Activated naive CD8-positive, alpha-beta T cell treated with anti-CD3 and anti-CD28 coated beads, Interleukin-2, amount 50 U/mL, for 24 hours (primary cell): ENCODE measurements around the gene SUMF1.

Source experiments
- ATAC-seq: fragments of 150-1000 bp; cut with Tn5 transposase; one replicate; pipeline ENCODE4 v1.10.0; 2021
- DNase-seq: peaks from one replicate; pipeline ENCODE4 v3.0.0; 2021
- H3K27ac Mint-ChIP-seq: one replicate; pipeline ENCODE4 v1.8.0; 2021; ENCODE audit warnings: mild to moderate bottlenecking, mixed read lengths
- H3K27me3 Mint-ChIP-seq: one replicate; pipeline ENCODE4 v1.8.0; 2021; ENCODE audit warnings: mixed read lengths
- H3K36me3 Mint-ChIP-seq: one replicate; pipeline ENCODE4 v1.8.0; 2021; ENCODE audit warnings: low read depth, mixed read lengths
- H3K4me1 Mint-ChIP-seq: one replicate; pipeline ENCODE4 v1.8.0; 2021; ENCODE audit warnings: mixed read lengths
- H3K4me3 Mint-ChIP-seq: one replicate; pipeline ENCODE4 v1.8.0; 2021; ENCODE audit warnings: mild to moderate bottlenecking, moderate library complexity, mixed read lengths
- H3K9me3 Mint-ChIP-seq: one replicate; pipeline ENCODE4 v1.8.0; 2021; ENCODE audit warnings: mixed read lengths

SUMF1 gene

GRCh38 chr3:4406746-4407568 is 60.1 kb downstream of the SUMF1 start:
- Mint-ChIP-seq H3K27me3 (no peaks in the 10 kb centered on the region), H3K4me3 (no peak overlapping the region), H3K36me3 (peaks cover 25% of the 10 kb centered on the region), H3K4me1 (peaks cover 53% of the 10 kb centered on the region), H3K27ac (peak overlapping the region; percentile 24), H3K9me3 (no peaks in the 10 kb centered on the region)
- DNase-seq (no peak), ATAC-seq (no peak)

GRCh38 chr3:4404881-4405280 is 62.2 kb downstream of the SUMF1 start:
- Mint-ChIP-seq H3K4me3 (no peak overlapping the region), H3K4me1 (peaks cover 45% of the 10 kb centered on the region), H3K27ac (no peak overlapping the region), H3K36me3 (peaks cover 25% of the 10 kb centered on the region), H3K9me3 (no peaks in the 10 kb centered on the region), H3K27me3 (no peaks in the 10 kb centered on the region)
- DNase-seq (no peak), ATAC-seq (no peak)

GRCh38 chr3:4401441-4401840 is 65.6 kb downstream of the SUMF1 start:
- Mint-ChIP-seq H3K4me1 (peaks cover 28% of the 10 kb centered on the region), H3K27ac (peak overlapping the region; percentile 85), H3K27me3 (no peaks in the 10 kb centered on the region), H3K9me3 (no peaks in the 10 kb centered on the region), H3K4me3 (no peak overlapping the region), H3K36me3 (peaks cover 23% of the 10 kb centered on the region)
- DNase-seq (peak; percentile 32), ATAC-seq (peak; percentile 95)

GRCh38 chr3:4399476-4399875 is 67.6 kb downstream of the SUMF1 start:
- Mint-ChIP-seq H3K4me3 (no peak overlapping the region), H3K36me3 (peaks cover 33% of the 10 kb centered on the region), H3K4me1 (peaks cover 47% of the 10 kb centered on the region), H3K27ac (no peak overlapping the region), H3K27me3 (no peaks in the 10 kb centered on the region), H3K9me3 (no peaks in the 10 kb centered on the region)
- ATAC-seq (no peak), DNase-seq (no peak)

GRCh38 chr3:4398941-4399245 is 68.2 kb downstream of the SUMF1 start:
- peaks cover 52% of the 10 kb centered on the region for H3K4me1 Mint-ChIP-seq
- H3K4me3 Mint-ChIP-seq = no peak overlapping the region
- H3K27me3 Mint-ChIP-seq = no peaks in the 10 kb centered on the region
- H3K27ac Mint-ChIP-seq = no peak overlapping the region
- H3K9me3 Mint-ChIP-seq = no peaks in the 10 kb centered on the region
- H3K36me3 Mint-ChIP-seq = peaks cover 33% of the 10 kb centered on the region
- ATAC-seq (no peak), DNase-seq (no peak)

- peaks cover 55% of the 10 kb centered on the region for H3K4me1 Mint-ChIP-seq
- no peak overlapping the region for H3K27ac Mint-ChIP-seq
- no peak overlapping the region for H3K4me3 Mint-ChIP-seq
- ATAC-seq = no peak
- DNase-seq = no peak
- no peaks in the 10 kb centered on the region for H3K27me3 Mint-ChIP-seq
- no peaks in the 10 kb centered on the region for H3K9me3 Mint-ChIP-seq
- peaks cover 31% of the 10 kb centered on the region for H3K36me3 Mint-ChIP-seq
Measured at GRCh38 chr3:4398120-4398940, 68.7 kb downstream of the SUMF1 start.

GRCh38 chr3:4397466-4397865 is 69.6 kb downstream of the SUMF1 start:
- Mint-ChIP-seq H3K27me3 (no peaks in the 10 kb centered on the region), H3K9me3 (peaks cover 6% of the 10 kb centered on the region), H3K27ac (no peak overlapping the region), H3K36me3 (peaks cover 33% of the 10 kb centered on the region), H3K4me3 (no peak overlapping the region), H3K4me1 (peaks cover 60% of the 10 kb centered on the region)
- DNase-seq (no peak), ATAC-seq (no peak)

- Mint-ChIP-seq H3K9me3 (peaks cover 12% of the 10 kb centered on the region), H3K4me1 (peaks cover 51% of the 10 kb centered on the region), H3K27ac (peak overlapping the region; percentile 80), H3K27me3 (no peaks in the 10 kb centered on the region), H3K4me3 (no peak overlapping the region), H3K36me3 (peaks cover 35% of the 10 kb centered on the region)
- no peak for DNase-seq
- ATAC-seq = peak; percentile 33
Measured at GRCh38 chr3:4396542-4396941, 70.5 kb downstream of the SUMF1 start.

- Mint-ChIP-seq H3K4me3 (no peak overlapping the region), H3K27me3 (no peaks in the 10 kb centered on the region), H3K4me1 (peaks cover 45% of the 10 kb centered on the region), H3K9me3 (peaks cover 14% of the 10 kb centered on the region), H3K36me3 (peaks cover 34% of the 10 kb centered on the region), H3K27ac (peak overlapping the region; percentile 80)
- no peak for DNase-seq
- ATAC-seq = no peak
Measured at GRCh38 chr3:4396006-4396405, 71.1 kb downstream of the SUMF1 start.

- Mint-ChIP-seq H3K4me3 (peak overlapping the region; percentile 2), H3K9me3 (peaks cover 17% of the 10 kb centered on the region), H3K27ac (peak overlapping the region; percentile 80), H3K27me3 (no peaks in the 10 kb centered on the region), H3K36me3 (peaks cover 37% of the 10 kb centered on the region), H3K4me1 (peaks cover 44% of the 10 kb centered on the region)
- ATAC-seq (peak; percentile 57), DNase-seq (no peak)
Measured at GRCh38 chr3:4395448-4395847, 71.6 kb downstream of the SUMF1 start.

GRCh38 chr3:4394567-4394966 is 72.5 kb downstream of the SUMF1 start:
- peaks cover 17% of the 10 kb centered on the region for H3K9me3 Mint-ChIP-seq
- no peaks in the 10 kb centered on the region for H3K27me3 Mint-ChIP-seq
- peak overlapping the region; percentile 80 for H3K27ac Mint-ChIP-seq
- H3K4me3 Mint-ChIP-seq = peak overlapping the region; percentile 27
- DNase-seq (no peak), ATAC-seq (no peak)
- H3K36me3 Mint-ChIP-seq = peaks cover 41% of the 10 kb centered on the region
- H3K4me1 Mint-ChIP-seq = peaks cover 48% of the 10 kb centered on the region

- peaks cover 17% of the 10 kb centered on the region for H3K9me3 Mint-ChIP-seq
- peaks cover 50% of the 10 kb centered on the region for H3K4me1 Mint-ChIP-seq
- peaks cover 41% of the 10 kb centered on the region for H3K36me3 Mint-ChIP-seq
- peak overlapping the region; percentile 80 for H3K27ac Mint-ChIP-seq
- H3K27me3 Mint-ChIP-seq = no peaks in the 10 kb centered on the region
- DNase-seq (peak; percentile 30), ATAC-seq (peak; percentile 66)
- H3K4me3 Mint-ChIP-seq = peak overlapping the region; percentile 27
Measured at GRCh38 chr3:4394048-4394447, 73.0 kb downstream of the SUMF1 start.

GRCh38 chr3:4392992-4393391 is 74.1 kb downstream of the SUMF1 start:
- Mint-ChIP-seq H3K36me3 (peaks cover 41% of the 10 kb centered on the region), H3K27ac (no peak overlapping the region), H3K4me1 (peaks cover 59% of the 10 kb centered on the region), H3K9me3 (peaks cover 17% of the 10 kb centered on the region), H3K27me3 (no peaks in the 10 kb centered on the region), H3K4me3 (no peak overlapping the region)
- DNase-seq (no peak), ATAC-seq (no peak)

GRCh38 chr3:4387210-4388204 is 79.6 kb downstream of the SUMF1 start:
- Mint-ChIP-seq H3K4me3 (peak overlapping the region; percentile 7), H3K4me1 (peaks cover 47% of the 10 kb centered on the region), H3K27ac (peak overlapping the region; percentile 96), H3K36me3 (peaks cover 26% of the 10 kb centered on the region), H3K9me3 (peaks cover 10% of the 10 kb centered on the region), H3K27me3 (no peaks in the 10 kb centered on the region)
- DNase-seq (no peak), ATAC-seq (peak; percentile 93)
